HepG2 (cell line): ENCODE results near the gene PDGFRB. TPM values are rescaled to one million over a fixed set of nuclear protein-coding genes. Genes with fewer than 3 reads are reported as not detected.

ENCODE experiments used
- ATAC-seq: fragments of 200-7000 bp; cut with Tn5 transposase; 3 replicates; pipeline ENCODE4 v1.9.1; 2020; ENCODE audit warnings: mild to moderate bottlenecking, moderate library complexity
- BruUV-seq: library from RNA; stranded (reverse); fragments of 400-500 nt; replicated peaks from 2 replicates; lab custom pipeline; 2021; lab: Mats Ljungman, UMichigan
- CTCF ChIA-PET: fragments of 300-600 bp; formaldehyde crosslinking; extraction: SDS; loops from one replicate; lab custom pipeline; 2021; ENCODE audit warnings: low total read pairs, inconsistent platforms, low intra/inter-chr PET ratio; lab: Yijun Ruan, JAX
- POLR2A ChIA-PET: fragments of 350-600 bp; sonication (Branson Sonifier 250); formaldehyde crosslinking; loops from one replicate; lab custom pipeline; 2020; ENCODE audit warnings: antibody characterized with exemption, inconsistent platforms; lab: Yijun Ruan, JAX
- DNase-seq: peaks from one replicate; pipeline ENCODE4 v3.0.0-alpha.2; 2015; ENCODE audit warnings: low spot score
- FAIRE-seq: peaks from 3 replicates; lab custom pipeline; 2011; peaks lifted over from hg19 to GRCh38; lab: Jason Lieb, UNC
- H2AFZ ChIP-seq: one replicate; pipeline ENCODE4 v1.6.1; 2011; ENCODE audit warnings: low read length, inconsistent platforms
- H3K27ac ChIP-seq: fragments of 300-600 bp; 3 replicates; pipeline ENCODE4 v1.8.0; 2011; ENCODE audit warnings: mixed run types, mild to moderate bottlenecking, mixed read lengths, low read length, inconsistent platforms; ENCODE audit not compliant: insufficient read depth; ENCODE audit errors: extremely low read length
- H3K27me3 ChIP-seq, 2 experiments: fragments of 200-600 bp in 1 of 2; 2 replicates in 1 of 2; 3 replicates in 1 of 2; pipeline versions ENCODE4 v1.6.0 to v1.8.0; 2011; ENCODE audit warnings: low read length in 2 of 2, mild to moderate bottlenecking in 2 of 2, moderate library complexity in 2 of 2, inconsistent platforms in 1 of 2; ENCODE audit not compliant: insufficient read depth in 2 of 2, control insufficient read depth in 1 of 2
- H3K36me3 ChIP-seq, 2 experiments: fragments of 200-600 bp in 1 of 2; replicated peaks in 1 of 2; 2 replicates in 1 of 2; 3 replicates in 1 of 2; pipeline versions ENCODE4 v1.5.1 to v1.8.0; 2011; ENCODE audit warnings: low read length in 2 of 2, inconsistent platforms in 1 of 2; ENCODE audit not compliant: insufficient read depth in 2 of 2, control insufficient read depth in 1 of 2
- H3K4me1 ChIP-seq: 2 replicates; pipeline ENCODE4 v1.5.1; 2012; ENCODE audit warnings: low read length, inconsistent platforms; ENCODE audit not compliant: insufficient read depth
- H3K4me2 ChIP-seq: 2 replicates; pipeline ENCODE4 v1.6.0; 2011; ENCODE audit warnings: low read depth, low read length, inconsistent platforms
- H3K4me3 ChIP-seq, 3 experiments: fragments of 200-600 bp in 1 of 3; sonication (generic), shearing (Covaris generic) in 1 of 3; replicated peaks in 1 of 3; 2 replicates each; pipeline ENCODE4 v1.5.1; 2011 to 2016; ENCODE audit warnings: low read length in 3 of 3, inconsistent platforms in 2 of 3, low read depth in 2 of 3, mild to moderate bottlenecking in 2 of 3, control low read depth in 1 of 3, mixed read lengths in 1 of 3; ENCODE audit not compliant: insufficient read depth in 1 of 3
- H3K79me2 ChIP-seq: one replicate; pipeline ENCODE4 v1.6.1; 2011; ENCODE audit warnings: low read length, inconsistent platforms; ENCODE audit not compliant: insufficient read depth
- H3K9ac ChIP-seq: 2 replicates; pipeline ENCODE4 v1.6.0; 2011; ENCODE audit warnings: mild to moderate bottlenecking, low read depth, low read length, inconsistent platforms; ENCODE audit not compliant: insufficient read depth
- H3K9me3 ChIP-seq: 2 replicates; pipeline ENCODE4 v1.5.1; 2012; ENCODE audit warnings: mild to moderate bottlenecking, low read length
- H4K20me1 ChIP-seq: 2 replicates; pipeline ENCODE4 v1.6.0; 2011; ENCODE audit warnings: inconsistent platforms, mild to moderate bottlenecking, low read length, moderate library complexity; ENCODE audit not compliant: insufficient read depth
- FOXK1 ChIP-seq: sonication (generic); formaldehyde crosslinking; IDR thresholded peaks from 2 replicates; pipeline ENCODE4 v1.4.0; 2020; ENCODE audit warnings: low read depth, missing genetic modification reagents, borderline replicate concordance
- KDM6A ChIP-seq: IDR thresholded peaks from 2 replicates; pipeline ENCODE4 v1.6.1; 2016; ENCODE audit warnings: low read depth
- PCBP1 ChIP-seq: fragments of 200-400 bp; formaldehyde crosslinking; IDR thresholded peaks from 2 replicates; pipeline ENCODE4 v1.6.1; 2017; ENCODE audit warnings: mild to moderate bottlenecking, low read depth, low read length, borderline replicate concordance
- SMC3 ChIP-seq: IDR thresholded peaks from 2 replicates; pipeline ENCODE4 v1.6.1; 2011; ENCODE audit warnings: low read length, improper control_type of control experiment
- SOX5 ChIP-seq: IDR thresholded peaks from 2 replicates; pipeline ENCODE4 v1.6.1; 2016; ENCODE audit warnings: borderline replicate concordance
- TAF1 ChIP-seq: sonication (generic); formaldehyde crosslinking; IDR thresholded peaks from 2 replicates; pipeline ENCODE4 v1.4.0; 2020; ENCODE audit warnings: missing genetic modification reagents
- ZNF562 ChIP-seq: sonication (generic); formaldehyde crosslinking; IDR thresholded peaks from 2 replicates; pipeline ENCODE4 v1.8.0; 2022; ENCODE audit warnings: missing genetic modification reagents, borderline replicate concordance
- ZNF646 ChIP-seq: sonication (generic); formaldehyde crosslinking; IDR thresholded peaks from 2 replicates; pipeline ENCODE4 v1.9.0; 2021; ENCODE audit warnings: mild to moderate bottlenecking, missing genetic modification reagents
- ZNF782 ChIP-seq: sonication (generic); formaldehyde crosslinking; IDR thresholded peaks from 2 replicates; pipeline ENCODE4 v1.4.0; 2020; ENCODE audit warnings: missing genetic modification reagents, mild to moderate bottlenecking, borderline replicate concordance
- WGBS: methylation state at CpG from one replicate; pipeline ENCODE4 v1.1.6; 2017; ENCODE audit warnings: low lambda C conversion rate; 5-methylcytosine and 5-hydroxymethylcytosine counted together
- in situ Hi-C: cut with HindIII; loops from 2 replicates; pipeline ENCODE4 v1.10.0; 2017; ENCODE audit warnings: low pct_unique_long_range_greater_than_20kb; ENCODE audit not compliant: extremely low pct_ligation_motif_present
- intact Hi-C: fragments of 100-400 bp; cut with micrococcal nuclease; formaldehyde crosslinking; loops from one replicate; pipeline ENCODE4 v1.10.0; 2022; ENCODE audit not compliant: unreplicated experiment
- polyA plus RNA-seq, 8 experiments: library from polyadenylated mRNA; depleted of rRNA in 3 of 8; stranded (reverse) in 7 of 8; unstranded in 1 of 8; fragments of >200 nt; fragmentation: Illumina TruSeq in 4 of 8; extraction: Trizol in 4 of 8; gene quantifications; 2 replicates each; pipeline versions ENCODE4 v1.2.1 to v1.2.3, GENCODE V29; 2011 to 2016; ENCODE audit warnings: low read depth in 4 of 8, missing spikeins in 1 of 8, mixed read lengths in 1 of 8; ENCODE audit not compliant: insufficient read depth in 1 of 8
- total RNA-seq, 5 experiments: library from RNA; depleted of rRNA; stranded (reverse); fragments of >200 nt; fragmentation: Illumina TruSeq; extraction: Trizol; gene quantifications; 2 replicates each; pipeline ENCODE4 v1.2.3, GENCODE V29; 2016; ENCODE audit warnings: low read depth in 1 of 5
- TF ChIP-seq, protein P1 (sequence below): sonication (generic); formaldehyde crosslinking; IDR thresholded peaks from 2 replicates; pipeline ENCODE4 v1.4.0; 2020; ENCODE audit warnings: missing genetic modification reagents
- TF ChIP-seq, protein P2 (sequence below): sonication (generic); formaldehyde crosslinking; conservative IDR thresholded peaks from 2 replicates; pipeline ENCODE4 v1.8.1; 2023; ENCODE audit warnings: missing genetic modification reagents
- TF ChIP-seq, protein P3 (sequence below): sonication (generic); formaldehyde crosslinking; IDR thresholded peaks from 2 replicates; pipeline ENCODE4 v1.4.0; 2020; ENCODE audit warnings: mild to moderate bottlenecking, low read depth, missing genetic modification reagents

PDGFRB gene
- total and polyA plus RNA-seq, 2 of the 13 experiments (the other 11 are each of a cell fraction or from before 2014, with no cell fraction given): 4.0 to 21.0 TPM

DNA sequence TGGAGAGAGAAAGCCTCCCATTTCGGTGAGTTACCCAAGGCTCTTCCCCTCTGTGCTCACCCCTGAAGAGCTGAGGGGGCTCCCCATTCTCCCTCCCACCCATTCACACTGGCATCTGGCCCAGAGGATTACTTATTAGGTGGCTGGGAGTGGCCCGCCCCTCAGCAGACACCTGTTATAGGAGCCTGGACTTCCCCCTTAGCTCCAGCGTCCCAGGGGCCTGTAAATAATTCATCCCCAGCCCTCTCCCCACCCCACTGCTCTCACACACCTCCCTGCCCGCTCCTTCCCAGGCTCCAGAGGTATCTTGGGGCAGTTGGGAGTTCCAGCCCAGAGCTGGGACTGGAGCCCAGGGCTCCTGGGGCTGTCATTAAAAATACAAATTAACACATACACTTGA lies 22.6 kb upstream of the PDGFRB start (continued):
- TF ChIP-seq ZNF646 (CRISPR knock-in tag) (no peak), FOXK1 (no peak)
- TF ChIP-seq, protein P1, sequence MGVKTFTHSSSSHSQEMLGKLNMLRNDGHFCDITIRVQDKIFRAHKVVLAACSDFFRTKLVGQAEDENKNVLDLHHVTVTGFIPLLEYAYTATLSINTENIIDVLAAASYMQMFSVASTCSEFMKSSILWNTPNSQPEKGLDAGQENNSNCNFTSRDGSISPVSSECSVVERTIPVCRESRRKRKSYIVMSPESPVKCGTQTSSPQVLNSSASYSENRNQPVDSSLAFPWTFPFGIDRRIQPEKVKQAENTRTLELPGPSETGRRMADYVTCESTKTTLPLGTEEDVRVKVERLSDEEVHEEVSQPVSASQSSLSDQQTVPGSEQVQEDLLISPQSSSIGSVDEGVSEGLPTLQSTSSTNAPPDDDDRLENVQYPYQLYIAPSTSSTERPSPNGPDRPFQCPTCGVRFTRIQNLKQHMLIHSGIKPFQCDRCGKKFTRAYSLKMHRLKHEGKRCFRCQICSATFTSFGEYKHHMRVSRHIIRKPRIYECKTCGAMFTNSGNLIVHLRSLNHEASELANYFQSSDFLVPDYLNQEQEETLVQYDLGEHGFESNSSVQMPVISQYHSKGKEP (CRISPR knock-in tag): no peak

- FAIRE-seq (no peak), DNase-seq (no peak), ATAC-seq (no peak)
- Histone ChIP-seq H2AFZ (no peak overlapping the region), H3K4me3 (no peak overlapping the region), H3K79me2 (no peaks in the 10 kb centered on the region), H4K20me1 (no peaks in the 10 kb centered on the region), H3K9ac (no peak overlapping the region), H3K36me3 (no peaks in the 10 kb centered on the region), H3K4me2 (no peak overlapping the region), H3K27ac (no peak overlapping the region), H3K27me3 (peaks cover 4 to 26% of the 10 kb centered on the region in 2 experiments; a peak in 4 of 5 replicates), H3K4me1 (peaks cover 14% of the 10 kb centered on the region), H3K9me3 (no peaks in the 10 kb centered on the region)
- ChIA-PET CTCF (no interaction called here), POLR2A (interaction anchor here (1.5 kb wide), 1 partner anchor 40 kb away, joined by 3 read pairs; no protein-coding TSS in a partner anchor)
- no TSS peak for BruUV-seq
- in situ Hi-C loops (loop anchor here (5.0 kb wide), 1 partner anchor 50 kb away; no protein-coding TSS in a partner anchor), intact Hi-C loops (no loop called here)
- 37% methylated on average over 3 of the region's 4 CpGs for WGBS
- TF ChIP-seq ZNF562 (CRISPR knock-in tag) (no peak), TAF1 (CRISPR knock-in tag) (no peak), PCBP1 (no peak), ZNF782 (CRISPR knock-in tag) (no peak), KDM6A (CRISPR knock-in tag) (no peak), SOX5 (CRISPR knock-in tag) (no peak), SMC3 (no peak)
- TF ChIP-seq, protein P2, sequence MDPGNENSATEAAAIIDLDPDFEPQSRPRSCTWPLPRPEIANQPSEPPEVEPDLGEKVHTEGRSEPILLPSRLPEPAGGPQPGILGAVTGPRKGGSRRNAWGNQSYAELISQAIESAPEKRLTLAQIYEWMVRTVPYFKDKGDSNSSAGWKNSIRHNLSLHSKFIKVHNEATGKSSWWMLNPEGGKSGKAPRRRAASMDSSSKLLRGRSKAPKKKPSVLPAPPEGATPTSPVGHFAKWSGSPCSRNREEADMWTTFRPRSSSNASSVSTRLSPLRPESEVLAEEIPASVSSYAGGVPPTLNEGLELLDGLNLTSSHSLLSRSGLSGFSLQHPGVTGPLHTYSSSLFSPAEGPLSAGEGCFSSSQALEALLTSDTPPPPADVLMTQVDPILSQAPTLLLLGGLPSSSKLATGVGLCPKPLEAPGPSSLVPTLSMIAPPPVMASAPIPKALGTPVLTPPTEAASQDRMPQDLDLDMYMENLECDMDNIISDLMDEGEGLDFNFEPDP (CRISPR knock-in tag): no peak
- TF ChIP-seq, protein P3, sequence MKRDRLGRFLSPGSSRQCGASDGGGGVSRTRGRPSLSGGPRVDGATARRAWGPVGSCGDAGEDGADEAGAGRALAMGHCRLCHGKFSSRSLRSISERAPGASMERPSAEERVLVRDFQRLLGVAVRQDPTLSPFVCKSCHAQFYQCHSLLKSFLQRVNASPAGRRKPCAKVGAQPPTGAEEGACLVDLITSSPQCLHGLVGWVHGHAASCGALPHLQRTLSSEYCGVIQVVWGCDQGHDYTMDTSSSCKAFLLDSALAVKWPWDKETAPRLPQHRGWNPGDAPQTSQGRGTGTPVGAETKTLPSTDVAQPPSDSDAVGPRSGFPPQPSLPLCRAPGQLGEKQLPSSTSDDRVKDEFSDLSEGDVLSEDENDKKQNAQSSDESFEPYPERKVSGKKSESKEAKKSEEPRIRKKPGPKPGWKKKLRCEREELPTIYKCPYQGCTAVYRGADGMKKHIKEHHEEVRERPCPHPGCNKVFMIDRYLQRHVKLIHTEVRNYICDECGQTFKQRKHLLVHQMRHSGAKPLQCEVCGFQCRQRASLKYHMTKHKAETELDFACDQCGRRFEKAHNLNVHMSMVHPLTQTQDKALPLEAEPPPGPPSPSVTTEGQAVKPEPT (CRISPR knock-in tag): no peak
Observed at GRCh38 chr5:150177721-150178120, 22.1 kb upstream of the PDGFRB start.
